GM12878 (cell line): Measurements from ENCODE around the gene PCBP1. TPM values are rescaled to one million over a fixed set of nuclear protein-coding genes. Genes with fewer than 3 reads are reported as not detected.

Experiments used
- ATAC-seq: fragments of 200-7000 bp; cut with Tn5 transposase; 3 replicates; pipeline ENCODE4 v1.9.1; 2020; ENCODE audit warnings: mild to moderate bottlenecking, moderate library complexity
- BruUV-seq: library from RNA; stranded (reverse); fragments of 400-500 nt; replicated peaks from 2 replicates; lab custom pipeline; 2021; lab: Mats Ljungman, UMichigan
- CTCF ChIA-PET: fragments of 300-600 bp; sonication (Branson Sonifier 250); formaldehyde crosslinking; extraction: SDS; loops from one replicate; lab custom pipeline; 2021; ENCODE audit warnings: inconsistent platforms; lab: Yijun Ruan, JAX
- POLR2A ChIA-PET: fragments of 350-600 bp; formaldehyde crosslinking; extraction: SDS; loops from one replicate; lab custom pipeline; 2021; ENCODE audit warnings: inconsistent platforms; lab: Charles Lee
- RAD21 ChIA-PET: fragments of 300-600 bp; sonication (Branson Sonifier 250); formaldehyde crosslinking; loops from one replicate; lab custom pipeline; 2023; ENCODE audit warnings: antibody characterized with exemption; ENCODE audit not compliant: unreplicated experiment; lab: Charles Lee
- SMC1A ChIA-PET: fragments of 300-600 bp; sonication (Branson Sonifier 250); formaldehyde crosslinking; loops from one replicate; lab custom pipeline; 2023; ENCODE audit not compliant: unreplicated experiment, uncharacterized antibody; lab: Charles Lee
- DNase-seq: peaks from one replicate; pipeline ENCODE4 v3.0.0-alpha.2; 2011; ENCODE audit warnings: low read depth, low spot score
- FAIRE-seq: peaks from 3 replicates; lab custom pipeline; 2011; peaks lifted over from hg19 to GRCh38; lab: Jason Lieb, UNC
- H2AFZ ChIP-seq: 2 replicates; pipeline ENCODE4 v1.6.0; 2011; ENCODE audit warnings: low read depth, low read length, control low read depth; ENCODE audit not compliant: control insufficient read depth
- H3K27ac ChIP-seq: 2 replicates; pipeline ENCODE4 v1.5.1; 2011; ENCODE audit warnings: control low read depth; ENCODE audit not compliant: control insufficient read depth, insufficient read depth
- H3K27me3 ChIP-seq, 2 experiments: replicated peaks in 1 of 2; 2 replicates each; pipeline versions ENCODE4 v1.6.0 to v1.6.1; 2011; ENCODE audit warnings: low read length in 1 of 2; ENCODE audit not compliant: control insufficient read depth in 2 of 2, insufficient read depth in 2 of 2
- H3K36me3 ChIP-seq, 2 experiments: 2 replicates each; pipeline ENCODE4 v1.5.1; 2011; ENCODE audit warnings: low read length in 1 of 2; ENCODE audit not compliant: control insufficient read depth in 2 of 2, insufficient read depth in 2 of 2
- H3K4me1 ChIP-seq: 2 replicates; pipeline ENCODE4 v1.6.1; 2011; ENCODE audit warnings: mild to moderate bottlenecking, low read length, moderate library complexity, mixed read lengths; ENCODE audit not compliant: control insufficient read depth, insufficient read depth
- H3K4me2 ChIP-seq: 2 replicates; pipeline ENCODE4 v1.6.0; 2011; ENCODE audit warnings: control low read depth; ENCODE audit not compliant: control insufficient read depth, insufficient read depth
- H3K4me3 ChIP-seq: fragments of 200-600 bp; sonication (generic); 2 replicates; pipeline ENCODE4 v1.5.1; 2016
- H3K79me2 ChIP-seq: 2 replicates; pipeline ENCODE4 v1.6.0; 2011; ENCODE audit warnings: low read length; ENCODE audit not compliant: control insufficient read depth, insufficient read depth
- H3K9ac ChIP-seq: 2 replicates; pipeline ENCODE4 v1.8.0; 2011; ENCODE audit warnings: low read length, control low read depth, mixed read lengths; ENCODE audit not compliant: control insufficient read depth, insufficient read depth
- H3K9me3 ChIP-seq: replicated peaks from 3 replicates; pipeline ENCODE4 v1.5.1; 2011; ENCODE audit warnings: mild to moderate bottlenecking, low read length; ENCODE audit not compliant: control insufficient read depth, insufficient read depth
- H4K20me1 ChIP-seq: 2 replicates; pipeline ENCODE4 v1.6.0; 2011; ENCODE audit not compliant: control insufficient read depth, insufficient read depth
- CHD1 ChIP-seq: IDR thresholded peaks from 2 replicates; pipeline ENCODE4 v1.6.1; 2012; ENCODE audit warnings: low read depth, low read length, improper control_type of control experiment
- CHD4 ChIP-seq: fragments of 200-600 bp; sonication (generic); IDR thresholded peaks from 2 replicates; pipeline ENCODE4 v1.6.1; 2016; ENCODE audit warnings: mild to moderate bottlenecking
- DPF2 ChIP-seq: fragments of 450-650 bp; IDR thresholded peaks from 2 replicates; pipeline ENCODE4 v1.6.1; 2017; ENCODE audit warnings: mild to moderate bottlenecking
- EP300 ChIP-seq, 2 experiments: fragments of 150-350 bp in 1 of 2; IDR thresholded peaks; 2 replicates each; pipeline ENCODE4 v1.6.1; 2011 to 2012; ENCODE audit warnings: low read depth in 2 of 2, low read length in 2 of 2, borderline replicate concordance in 1 of 2, improper control_type of control experiment in 1 of 2, inconsistent platforms in 1 of 2; ENCODE audit not compliant: control insufficient read depth in 1 of 2
- ESRRA ChIP-seq: IDR thresholded peaks from 2 replicates; pipeline ENCODE4 v1.6.1; 2012; ENCODE audit warnings: mild to moderate bottlenecking, low read length, improper control_type of control experiment
- FOXK2 ChIP-seq: fragments of 450-650 bp; IDR thresholded peaks from 2 replicates; pipeline ENCODE4 v1.6.1; 2017; ENCODE audit warnings: mild to moderate bottlenecking, moderate library complexity
- HCFC1 ChIP-seq: fragments of 150-350 bp; IDR thresholded peaks from 2 replicates; pipeline ENCODE4 v1.6.1; 2014; ENCODE audit warnings: low read length
- HDAC6 ChIP-seq: fragments of 200-600 bp; sonication (generic); IDR thresholded peaks from one replicate; pipeline ENCODE4 v1.8.0; 2017; ENCODE audit warnings: antibody characterized with exemption; ENCODE audit not compliant: unreplicated experiment
- MAX ChIP-seq: IDR thresholded peaks from 2 replicates; pipeline ENCODE4 v1.6.1; 2012; ENCODE audit warnings: low read depth, low read length, improper control_type of control experiment
- MEF2B ChIP-seq: fragments of 450-650 bp; IDR thresholded peaks from 2 replicates; pipeline ENCODE4 v1.6.1; 2018; ENCODE audit warnings: mild to moderate bottlenecking, moderate library complexity; ENCODE audit not compliant: partially characterized antibody, poor library complexity, severe bottlenecking
- POLR2AphosphoS5 ChIP-seq: IDR thresholded peaks from 2 replicates; pipeline ENCODE4 v1.6.1; 2011; ENCODE audit warnings: mild to moderate bottlenecking, low read length, inconsistent platforms
- SKIL ChIP-seq: fragments of 450-650 bp; IDR thresholded peaks from 2 replicates; pipeline ENCODE4 v1.6.1; 2017; ENCODE audit warnings: mild to moderate bottlenecking, low read depth, inconsistent platforms; ENCODE audit not compliant: poor library complexity, severe bottlenecking
- SP1 ChIP-seq: IDR thresholded peaks from one replicate; pipeline ENCODE4 v1.6.1; 2011; ENCODE audit warnings: low read depth, low read length
- TBL1XR1 ChIP-seq: IDR thresholded peaks from 2 replicates; pipeline ENCODE4 v1.6.1; 2012; ENCODE audit warnings: low read depth, low read length, improper control_type of control experiment
- YBX1 ChIP-seq: fragments of 450-650 bp; IDR thresholded peaks from 2 replicates; pipeline ENCODE4 v1.6.1; 2016; ENCODE audit warnings: antibody characterized with exemption
- ZNF274 ChIP-seq: IDR thresholded peaks from one replicate; pipeline ENCODE4 v1.8.0; 2011; ENCODE audit not compliant: insufficient read length, insufficient read depth
- WGBS: methylation state at CpG from one replicate; pipeline ENCODE4 v1.1.6; 2016; ENCODE audit warnings: low lambda C conversion rate; ENCODE audit not compliant: insufficient replicate concordance, insufficient coverage; ENCODE audit errors: missing lambda C conversion rate; 5-methylcytosine and 5-hydroxymethylcytosine counted together
- in situ Hi-C: fragments of 300-500 bp; cut with MboI; formaldehyde crosslinking; loops from 9 replicates; pipeline ENCODE4 v1.14.3; 2018; ENCODE audit warnings: mixed read lengths
- intact Hi-C: fragments of 100-400 bp; cut with micrococcal nuclease; formaldehyde crosslinking; loops from one replicate; pipeline ENCODE4 v1.14.2; 2022; ENCODE audit not compliant: unreplicated experiment
- polyA plus RNA-seq, 11 experiments: library from polyadenylated mRNA; depleted of rRNA in 4 of 11; unstranded in 6 of 11; stranded (reverse) in 5 of 11; fragments of >200 nt; fragmentation: Nextera tagmentation in 4 of 11; fragmentation: Illumina TruSeq in 1 of 11; extraction: Ambion mirVana in 4 of 11; extraction: Trizol in 1 of 11; gene quantifications; 1 replicate in 1 of 11; 2 replicates in 10 of 11; pipeline versions ENCODE4 v1.2.1 to v1.2.3, GENCODE V29; 2011 to 2016; ENCODE audit warnings: inconsistent platforms in 2 of 11, missing spikeins in 2 of 11, low read depth in 1 of 11
- total RNA-seq, 4 experiments: library from RNA; depleted of rRNA in 3 of 4; stranded (reverse); fragments of >200 nt in 3 of 4; fragmentation: Illumina TruSeq in 1 of 4; extraction: Trizol in 1 of 4; gene quantifications; 2 replicates each; pipeline versions ENCODE4 v1.2.1 to v1.2.3, GENCODE V29; 2013 to 2021

Gene PCBP1
- total and polyA plus RNA-seq, 10 of the 15 experiments (the other 5 are each of a cell fraction or from before 2014, with no cell fraction given): 24.4 to 494 (median 130) TPM

DNA sequence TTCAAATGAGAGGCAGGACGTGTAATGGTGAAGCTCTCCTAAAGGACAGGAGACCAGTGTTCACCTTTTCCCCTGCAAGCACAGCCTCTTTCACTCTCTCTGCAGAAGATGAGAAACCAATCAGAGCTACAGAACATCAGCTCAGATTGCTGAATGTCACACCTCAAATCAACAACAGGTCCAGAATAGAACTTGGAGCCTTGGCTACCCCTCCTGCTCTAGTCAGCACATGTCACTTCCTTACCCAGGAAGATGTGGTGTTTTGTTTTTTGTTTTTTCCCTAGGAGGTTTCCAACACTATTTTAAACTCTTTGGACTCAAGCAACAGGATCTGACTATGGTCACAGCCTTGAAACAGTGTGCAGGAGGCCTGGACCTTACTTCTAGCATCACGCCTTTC, 41.3 kb upstream of the PCBP1 start (continued):
- TF ChIP-seq SKIL: no peak
- TF ChIP-seq SP1: no peak
- no peak for TF ChIP-seq MAX
- no peak for TF ChIP-seq TBL1XR1

- ChIA-PET CTCF (interaction anchor here (0.8 to 1.7 kb wide), 4 partner anchors 9 to 133 kb away, joined by 3 to 7 read pairs (median 4); partner anchors contain the start of gene MXD1), RAD21 (no interaction called here), POLR2A (no interaction called here), SMC1A (no interaction called here)
- Histone ChIP-seq H3K79me2 (no peaks in the 10 kb centered on the region), H3K4me2 (no peak overlapping the region), H3K4me3 (no peak overlapping the region), H3K9me3 (no peaks in the 10 kb centered on the region), H4K20me1 (no peaks in the 10 kb centered on the region), H3K36me3 (peaks cover 8 to 17% of the 10 kb centered on the region in 2 experiments), H3K9ac (no peak overlapping the region), H3K27ac (no peak overlapping the region; the same call in 1 of the 2 replicates), H3K27me3 (no peaks in the 10 kb centered on the region), H3K4me1 (no peaks in the 10 kb centered on the region), H2AFZ (no peak overlapping the region)
- no TSS peak for BruUV-seq
- FAIRE-seq (no peak), DNase-seq (no peak), ATAC-seq (no peak)
- in situ Hi-C loops: no loop called here
- intact Hi-C loops: no loop called here
- TF ChIP-seq ZNF274: no peak
- TF ChIP-seq POLR2AphosphoS5: no peak
- no peak for TF ChIP-seq EP300 (IDR thresholded peaks at IDR 0.05; ENCODE audit: borderline replicate concordance in 1 of 2, control insufficient read depth in 1 of 2, low read depth in 2 of 2, low read length in 2 of 2)
- no peak for TF ChIP-seq HDAC6
- no peak for TF ChIP-seq CHD4
- TF ChIP-seq ESRRA: no peak
- TF ChIP-seq FOXK2: no peak
- no peak for TF ChIP-seq MEF2B
- no peak for TF ChIP-seq HCFC1
- no peak for TF ChIP-seq YBX1
- TF ChIP-seq DPF2: no peak
- TF ChIP-seq CHD1: no peak
- WGBS: 23% methylated on average over 2 of the region's 2 CpGs
These were observed 40.7 kb upstream of the PCBP1 start for GRCh38 chr2:70046534-70046933.
